GDM1 (cell line): ENCODE measurements around the gene MTMR10.

Source experiments
- DNase-seq: peaks from one replicate; lab custom pipeline; 2025; lab: John Stamatoyannopoulos, UW

The MTMR10 gene

GRCh38 chr15:30956216-30957124 is 35.0 kb downstream of the MTMR10 start:
- DNase-seq = no peak

- DNase-seq = no peak
Measured at GRCh38 chr15:30954674-30955073, 36.8 kb downstream of the MTMR10 start.

- peak; percentile 3 for DNase-seq
Measured at GRCh38 chr15:30953731-30954378, 37.6 kb downstream of the MTMR10 start.

GRCh38 chr15:30953183-30953582 is 38.2 kb downstream of the MTMR10 start:
- no peak for DNase-seq

- DNase-seq = no peak
Measured at GRCh38 chr15:30943654-30944335, 47.6 kb downstream of the MTMR10 start.

- no peak for DNase-seq
Measured at GRCh38 chr15:30941520-30941919, 49.9 kb downstream of the MTMR10 start.

- no peak for DNase-seq
Measured at GRCh38 chr15:30940359-30940758, 51.1 kb downstream of the MTMR10 start.

- DNase-seq = no peak
Measured at GRCh38 chr15:30939161-30939560, 52.3 kb downstream of the MTMR10 start.

- DNase-seq = no peak
Measured at GRCh38 chr15:30933293-30933692, 58.1 kb downstream of the MTMR10 start.

- no peak for DNase-seq
Measured at GRCh38 chr15:30930422-30930821, 61.0 kb downstream of the MTMR10 start.

GRCh38 chr15:30929982-30930381 is 61.4 kb downstream of the MTMR10 start:
- no peak for DNase-seq

- DNase-seq = no peak
Measured at GRCh38 chr15:30929064-30929669, 62.3 kb downstream of the MTMR10 start.

GRCh38 chr15:30928076-30928475 is 63.4 kb downstream of the MTMR10 start:
- no peak for DNase-seq

- no peak for DNase-seq
Measured at GRCh38 chr15:30927148-30927761, 64.2 kb downstream of the MTMR10 start.

GRCh38 chr15:30926161-30926560 is 65.3 kb downstream of the MTMR10 start:
- no peak for DNase-seq

GRCh38 chr15:30925686-30926085 is 65.7 kb downstream of the MTMR10 start:
- no peak for DNase-seq

- no peak for DNase-seq
Measured at GRCh38 chr15:30924353-30924752, 67.1 kb downstream of the MTMR10 start.

GRCh38 chr15:30923429-30923828 is 68.0 kb downstream of the MTMR10 start:
- no peak for DNase-seq

GRCh38 chr15:30922480-30923311 is 68.7 kb downstream of the MTMR10 start:
- no peak for DNase-seq

- no peak for DNase-seq
Measured at GRCh38 chr15:30921781-30922479, 69.5 kb downstream of the MTMR10 start.
